ENCODE results near the gene SPATA31C1. TPM values are rescaled to one million over a fixed set of nuclear protein-coding genes. Genes with fewer than 3 reads are reported as not detected.

SPATA31C1 gene
- total and polyA plus RNA-seq, 2 of the 13 experiments (the other 11 are each of a cell fraction or from before 2014, with no cell fraction given) = not detected

Other genes with a start within 250 kb of the SPATA31C1 start
- gene CTSL, start 191.8 kb upstream of the SPATA31C1 start, total RNA-seq (2016; rRNA removed; fragmentation: Illumina TruSeq; extraction: Trizol) = 40.0 and 78.1 TPM in 2 replicates
- 83.8 and 113 TPM in 2 replicates for gene CTSL, start 191.8 kb upstream of the SPATA31C1 start, polyA plus RNA-seq (2011; rRNA removed)
- not detected in 2 replicates for gene SPATA31E1, start 35.1 kb upstream of the SPATA31C1 start, total RNA-seq (2016; rRNA removed; fragmentation: Illumina TruSeq; extraction: Trizol)
- not detected in 2 replicates for gene SPATA31E1, start 35.1 kb upstream of the SPATA31C1 start, polyA plus RNA-seq (2011; rRNA removed)
- gene CDK20, start 56.6 kb downstream of the SPATA31C1 start, total RNA-seq (2016; rRNA removed; fragmentation: Illumina TruSeq; extraction: Trizol) = not detected in 2 replicates
- gene CDK20, start 56.6 kb downstream of the SPATA31C1 start, polyA plus RNA-seq (2011; rRNA removed) = not detected in 2 replicates
- not detected in 2 replicates for gene SPATA31C2, start 220.5 kb downstream of the SPATA31C1 start, total RNA-seq (2016; rRNA removed; fragmentation: Illumina TruSeq; extraction: Trizol)
- gene SPATA31C2, start 220.5 kb downstream of the SPATA31C1 start, polyA plus RNA-seq (2011; rRNA removed) = not detected in 2 replicates